ENCODE measurements around the gene PTPN3.

- TF ChIP-seq CTCF (IDR thresholded peaks at IDR 0.05): no peak
- no peak for TF ChIP-seq POLR2A (IDR thresholded peaks at IDR 0.05)
Measured at GRCh38 chr9:109417585-109418544, 80.2 kb downstream of the PTPN3 start.

Data from esophagus squamous epithelium (tissue), 4 donors.